Right cardiac atrium (tissue), 5 donors: ENCODE data around the gene INSRR. TPM values are rescaled to one million over a fixed set of nuclear protein-coding genes. Genes with fewer than 3 reads are reported as not detected.

Source experiments
- ATAC-seq, 2 donors: fragments of 200-7000 bp; cut with Tn5 transposase; one replicate each; pipeline versions ENCODE4 v1.8.0 to v1.9.1; 2020; ENCODE audit warnings: moderate library complexity in 2 of 2, mild to moderate bottlenecking in 1 of 2
- DNase-seq, 3 donors: peaks; one replicate each; pipeline ENCODE4 v3.0.0-alpha.2; 2020
- H3K27ac ChIP-seq: one replicate; pipeline ENCODE4 v1.5.1; 2013; ENCODE audit warnings: mild to moderate bottlenecking, low read length, control low read depth, moderate library complexity
- H3K27me3 ChIP-seq: one replicate; pipeline ENCODE4 v1.6.1; 2013; ENCODE audit not compliant: control insufficient read depth, insufficient read depth
- H3K4me1 ChIP-seq: one replicate; pipeline ENCODE4 v1.6.1; 2013; ENCODE audit warnings: low read length; ENCODE audit not compliant: control insufficient read depth, insufficient read depth
- H3K4me3 ChIP-seq: one replicate; pipeline ENCODE4 v1.5.1; 2013; ENCODE audit warnings: low read length, control low read depth
- H3K9me3 ChIP-seq: one replicate; pipeline ENCODE4 v1.6.1; 2013; ENCODE audit warnings: low read length; ENCODE audit not compliant: control insufficient read depth
- WGBS: extraction: QIAGEN DNeasy Blood & Tissue Kit; methylation state at CpG from one replicate; pipeline ENCODE4 v1.1.7; 2013; 5-methylcytosine and 5-hydroxymethylcytosine counted together
- intact Hi-C, 4 donors: fragments of 100-400 bp; cut with DNase I; formaldehyde crosslinking; loops; one replicate each; pipeline versions ENCODE4 v1.11.0 to v1.14.0; 2022 to 2023
- polyA plus RNA-seq: library from polyadenylated mRNA; stranded (reverse); fragments of 200-250 nt; gene quantifications from one replicate; pipeline ENCODE4 v1.2.3, GENCODE V29; 2013
- total RNA-seq, 4 donors: library from RNA; stranded (reverse); fragmentation: NEBNext Ultra II Directional; extraction: Animal tissue kit (Norgen Biotek cat#: 25700); gene quantifications; one replicate each; pipeline ENCODE4 v1.2.1, GENCODE V29; 2021
- donor health status: healthy with polysubstance abuse.
- donor health status: DM: no; HTN: yes; CAD: no.
- donor health status: DM: no; HTN: no; CAD: no.
- donor health status: DM: no; HTN: yes; CAD: no; lungs with severe emphysema.
- donor health status: DM: yes; HTN: yes; CAD: no.

The INSRR gene
- total and polyA plus RNA-seq, 5 donors, result 0.03 to 0.07 (median 0.06) TPM

DNA sequence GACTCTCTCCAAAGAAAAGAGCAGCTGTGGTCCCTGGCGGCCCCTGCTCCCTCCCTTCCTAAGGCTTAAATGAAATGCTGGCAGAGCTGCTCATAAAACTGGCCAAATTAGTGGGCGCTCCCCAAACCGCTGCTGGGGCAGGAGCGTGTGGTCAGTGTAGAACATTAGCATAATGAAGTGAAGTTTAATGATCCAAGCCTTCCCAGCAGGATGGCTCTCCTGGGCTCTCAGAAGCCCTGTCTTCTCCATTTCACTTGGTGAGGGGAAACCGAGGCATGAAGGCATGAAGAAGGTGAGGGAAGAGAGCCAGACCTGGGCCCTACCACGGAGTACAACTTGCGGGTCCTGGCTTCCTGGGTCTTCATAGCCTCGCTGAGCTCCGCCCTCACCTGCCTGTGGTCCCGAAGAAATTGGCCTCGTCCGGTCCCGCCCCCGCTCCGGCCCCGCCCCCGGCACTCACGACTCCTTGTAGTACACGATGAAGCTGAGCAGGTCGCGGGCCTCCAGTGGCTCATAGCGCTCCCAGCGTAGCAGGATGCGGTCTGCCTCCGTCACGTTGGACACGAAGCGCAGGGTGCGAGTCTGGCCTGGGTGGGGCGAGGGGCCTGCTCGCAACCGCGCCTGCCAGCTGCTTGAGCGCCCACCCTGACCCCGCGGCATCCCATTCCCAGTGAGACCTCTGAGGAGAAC lies 10.3 kb downstream of the INSRR start:
- 12% methylated on average over 36 of the region's 36 CpGs for WGBS
- no peaks in the 10 kb centered on the region for H3K27me3 ChIP-seq
- intact Hi-C loops, result no loop called here
- ATAC-seq, result no peak
- peak in 2 of 3 donors; percentile 56 to 71 for DNase-seq
- no peak overlapping the region for H3K4me3 ChIP-seq
- H3K9me3 ChIP-seq, result no peaks in the 10 kb centered on the region
- no peak overlapping the region for H3K27ac ChIP-seq
- no peaks in the 10 kb centered on the region for H3K4me1 ChIP-seq

DNA sequence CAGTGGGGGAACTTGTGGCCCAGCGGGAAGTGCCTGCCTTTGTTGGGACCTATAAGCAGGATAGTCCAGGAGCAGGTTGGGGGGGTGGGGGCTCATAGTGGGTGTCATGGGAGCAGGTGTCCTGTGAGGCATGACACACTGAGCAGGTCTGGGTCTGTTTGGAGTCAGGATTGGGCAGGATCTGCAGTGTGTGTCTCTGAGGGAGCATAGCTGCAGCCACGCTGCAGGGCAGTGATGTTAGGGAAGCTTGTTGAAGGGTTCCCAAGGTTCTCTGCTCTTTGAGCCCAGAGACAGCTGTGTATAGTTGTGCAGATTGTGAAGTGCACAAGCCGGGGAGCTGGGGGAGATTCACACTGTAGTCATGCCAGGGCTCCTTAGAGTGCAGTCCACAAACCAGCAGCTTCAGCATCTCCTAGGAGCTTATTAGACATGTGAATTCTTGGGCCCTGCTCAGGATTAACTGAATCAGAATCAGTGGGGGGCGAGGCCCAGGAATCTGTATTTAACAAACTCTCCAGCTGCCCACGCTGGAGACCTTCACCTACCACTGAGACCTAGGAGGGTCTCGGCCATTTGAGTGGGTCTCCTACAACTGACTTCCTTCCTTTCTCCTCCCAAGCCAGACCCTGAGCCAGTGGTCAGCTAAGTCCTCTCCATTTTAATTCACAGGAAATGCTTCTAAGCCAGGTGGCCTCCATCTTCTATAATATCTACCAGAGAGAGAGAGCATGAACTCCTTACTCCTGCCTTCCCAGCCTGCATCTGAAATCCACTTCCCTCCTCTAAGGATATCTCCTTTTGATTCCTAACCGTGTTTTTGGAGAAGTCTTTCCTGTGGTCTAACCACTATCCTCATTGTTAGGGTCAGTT lies 11.1 kb downstream of the INSRR start:
- intact Hi-C loops, result no loop called here
- H3K4me1 ChIP-seq, result no peaks in the 10 kb centered on the region
- no peak overlapping the region for H3K4me3 ChIP-seq
- H3K27ac ChIP-seq, result no peak overlapping the region
- H3K27me3 ChIP-seq, result no peaks in the 10 kb centered on the region
- DNase-seq, result no peak
- ATAC-seq, result no peak
- no peaks in the 10 kb centered on the region for H3K9me3 ChIP-seq
- WGBS, result 74% methylated on average over 7 of the region's 7 CpGs

DNA sequence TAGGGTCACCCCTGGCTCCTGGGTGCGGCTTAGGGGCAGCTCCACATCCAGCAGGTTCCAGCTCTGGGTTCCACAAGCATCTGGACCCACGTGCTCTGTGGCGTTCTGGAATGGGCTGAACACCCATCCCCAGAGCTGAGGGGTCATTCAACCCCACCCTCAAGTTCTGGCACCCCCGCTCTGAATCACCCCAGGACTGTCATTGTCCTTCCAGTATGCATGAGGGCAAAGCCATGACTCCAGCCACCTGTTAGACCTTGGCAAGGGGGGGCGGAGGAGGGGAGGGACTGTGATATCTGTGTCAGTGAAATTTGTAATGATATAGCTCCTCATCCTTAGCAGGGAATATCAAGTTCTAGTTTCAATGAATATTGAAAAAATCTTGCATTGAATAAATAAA lies 12.3 kb downstream of the INSRR start:
- intact Hi-C loops, result no loop called here
- H3K27me3 ChIP-seq, result no peaks in the 10 kb centered on the region
- 88% methylated on average over 5 of the region's 5 CpGs for WGBS
- no peak for DNase-seq
- no peaks in the 10 kb centered on the region for H3K9me3 ChIP-seq
- H3K4me3 ChIP-seq, result no peak overlapping the region
- ATAC-seq, result no peak
- no peaks in the 10 kb centered on the region for H3K4me1 ChIP-seq
- H3K27ac ChIP-seq, result no peak overlapping the region

DNA sequence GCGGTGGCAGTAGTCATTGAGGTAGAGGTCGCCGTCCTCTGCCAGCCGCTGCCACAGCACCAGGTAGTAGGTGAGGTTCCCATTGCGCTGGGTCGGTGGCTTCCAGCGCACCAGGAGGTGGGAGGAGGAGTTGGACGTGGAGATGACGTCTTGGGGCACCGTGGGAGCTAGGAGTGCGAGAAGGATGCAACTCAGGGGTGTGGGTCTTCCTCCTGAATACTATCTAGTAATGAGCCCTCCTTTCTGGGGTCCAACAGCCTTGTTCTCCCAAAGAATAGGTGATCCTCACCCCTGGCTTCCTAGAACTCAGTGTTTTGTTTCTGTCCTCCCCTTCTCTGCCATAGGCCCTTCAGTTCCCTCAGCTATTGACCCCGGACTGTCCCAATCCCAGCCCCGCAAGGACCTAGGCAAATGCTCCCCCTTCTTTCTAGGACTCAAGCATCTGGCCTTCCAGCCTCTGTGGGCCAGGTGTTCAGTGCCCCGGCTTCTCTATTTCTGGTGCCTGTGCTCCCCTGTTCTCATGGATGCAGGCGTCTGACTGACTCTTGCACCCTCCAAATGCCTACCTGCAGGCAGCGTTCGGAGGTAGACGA lies 12.9 kb downstream of the INSRR start:
- no peak overlapping the region for H3K4me3 ChIP-seq
- no peak overlapping the region for H3K27ac ChIP-seq
- no peak for DNase-seq
- intact Hi-C loops, result no loop called here
- no peaks in the 10 kb centered on the region for H3K4me1 ChIP-seq
- H3K27me3 ChIP-seq, result no peaks in the 10 kb centered on the region
- no peaks in the 10 kb centered on the region for H3K9me3 ChIP-seq
- 48% methylated on average over 18 of the region's 18 CpGs for WGBS
- no peak for ATAC-seq

DNA sequence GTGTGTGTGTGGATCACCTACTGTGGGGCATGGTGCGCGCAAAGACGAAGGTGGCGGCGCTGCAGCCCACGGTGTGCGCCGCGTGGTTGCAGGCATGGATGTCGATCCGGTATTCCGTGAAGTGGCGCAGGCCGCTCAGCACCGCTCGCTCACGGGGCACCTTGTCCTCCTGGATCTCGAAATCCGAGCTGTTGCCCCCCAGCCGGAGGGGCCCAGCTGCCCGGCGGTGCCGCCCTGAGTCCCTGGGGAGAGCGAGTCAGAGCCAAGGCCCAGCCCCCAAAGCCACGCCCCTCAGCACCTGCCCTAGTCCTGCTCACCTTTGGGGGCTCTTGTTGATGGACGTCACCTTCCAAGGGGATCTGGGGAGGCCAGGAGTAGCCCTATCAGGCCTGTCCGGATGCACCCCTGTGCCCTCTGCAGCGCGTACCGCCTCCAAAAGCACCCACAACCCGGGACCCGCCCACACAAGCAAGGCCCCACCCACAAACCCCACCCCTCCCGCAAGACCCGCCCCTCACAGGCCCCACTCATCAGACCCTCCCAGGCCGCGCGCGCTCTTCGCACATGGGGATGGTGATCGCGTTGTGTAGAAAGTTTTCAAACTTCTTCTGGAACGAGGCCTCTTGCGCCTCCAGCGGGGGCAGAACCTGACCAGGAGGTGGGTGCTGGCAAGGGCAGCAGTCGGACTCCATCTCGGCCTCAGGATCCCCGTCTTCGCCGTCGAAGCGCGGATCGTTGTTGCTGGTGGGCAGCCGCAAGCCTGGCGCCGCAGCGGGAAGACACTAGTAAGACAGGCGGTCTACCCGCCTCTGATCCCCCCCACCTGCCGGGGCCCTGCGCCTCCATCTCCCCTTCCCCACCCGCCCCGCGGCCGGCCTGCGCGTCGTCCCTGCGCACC lies 13.6 kb downstream of the INSRR start:
- intact Hi-C loops, result no loop called here
- Histone ChIP-seq H3K27me3 (no peaks in the 10 kb centered on the region), H3K4me3 (no peak overlapping the region), H3K9me3 (no peaks in the 10 kb centered on the region), H3K4me1 (no peaks in the 10 kb centered on the region), H3K27ac (no peak overlapping the region)
- peak in 2 of 3 donors; percentile 55 to 61 for DNase-seq
- peak in 1 of 2 donors; percentile 14 for ATAC-seq
- 9% methylated on average over 69 of the region's 69 CpGs for WGBS

DNA sequence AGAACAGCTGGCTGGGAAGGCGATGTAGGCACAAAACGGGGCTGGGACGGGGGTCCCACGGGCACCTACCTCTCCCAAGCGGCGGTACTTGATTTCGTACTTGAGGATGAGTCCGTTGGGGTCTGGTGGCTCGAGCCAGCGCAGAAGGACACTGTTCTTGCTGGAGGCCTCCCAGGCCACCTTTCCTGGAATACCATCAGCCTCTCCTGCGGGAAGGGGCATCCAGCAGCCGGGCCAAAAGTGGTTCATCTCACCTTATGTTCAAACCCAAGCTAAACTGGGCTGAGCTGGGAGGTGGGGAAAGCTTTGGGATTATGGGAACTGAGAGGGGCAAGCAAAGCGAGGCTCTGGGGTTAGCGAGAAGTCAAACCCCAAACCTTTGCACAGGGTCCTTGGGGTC lies 14.3 kb downstream of the INSRR start:
- Histone ChIP-seq H3K4me1 (no peaks in the 10 kb centered on the region), H3K9me3 (no peaks in the 10 kb centered on the region), H3K27me3 (no peaks in the 10 kb centered on the region), H3K4me3 (no peak overlapping the region), H3K27ac (no peak overlapping the region)
- ATAC-seq (no peak), DNase-seq (no peak)
- intact Hi-C loops, result no loop called here
- WGBS, result 28% methylated on average over 14 of the region's 14 CpGs

DNA sequence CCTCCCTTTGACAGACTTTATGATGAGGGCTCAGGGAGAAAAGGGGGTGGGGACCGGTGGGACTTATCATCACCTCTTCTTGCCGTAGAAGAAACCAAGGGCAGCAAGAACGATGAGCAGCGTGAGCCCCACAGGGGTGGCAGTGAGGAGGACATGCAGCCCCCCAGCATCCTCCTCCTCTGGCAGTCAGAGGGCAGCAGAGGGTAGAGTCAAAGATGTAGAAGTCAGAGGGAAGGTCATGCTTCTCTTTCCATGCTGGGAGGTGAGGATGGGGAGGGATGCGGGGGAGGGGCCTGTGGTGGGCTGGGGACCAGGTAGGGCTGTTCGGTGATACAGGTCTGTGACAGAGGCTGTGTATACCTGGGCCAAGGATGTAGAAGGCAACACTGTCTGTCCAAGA lies 14.8 kb downstream of the INSRR start:
- Histone ChIP-seq H3K27me3 (no peaks in the 10 kb centered on the region), H3K4me1 (no peaks in the 10 kb centered on the region), H3K27ac (no peak overlapping the region), H3K9me3 (no peaks in the 10 kb centered on the region), H3K4me3 (no peak overlapping the region)
- intact Hi-C loops, result no loop called here
- WGBS, result 40% methylated on average over 6 of the region's 6 CpGs
- DNase-seq (no peak), ATAC-seq (no peak)

DNA sequence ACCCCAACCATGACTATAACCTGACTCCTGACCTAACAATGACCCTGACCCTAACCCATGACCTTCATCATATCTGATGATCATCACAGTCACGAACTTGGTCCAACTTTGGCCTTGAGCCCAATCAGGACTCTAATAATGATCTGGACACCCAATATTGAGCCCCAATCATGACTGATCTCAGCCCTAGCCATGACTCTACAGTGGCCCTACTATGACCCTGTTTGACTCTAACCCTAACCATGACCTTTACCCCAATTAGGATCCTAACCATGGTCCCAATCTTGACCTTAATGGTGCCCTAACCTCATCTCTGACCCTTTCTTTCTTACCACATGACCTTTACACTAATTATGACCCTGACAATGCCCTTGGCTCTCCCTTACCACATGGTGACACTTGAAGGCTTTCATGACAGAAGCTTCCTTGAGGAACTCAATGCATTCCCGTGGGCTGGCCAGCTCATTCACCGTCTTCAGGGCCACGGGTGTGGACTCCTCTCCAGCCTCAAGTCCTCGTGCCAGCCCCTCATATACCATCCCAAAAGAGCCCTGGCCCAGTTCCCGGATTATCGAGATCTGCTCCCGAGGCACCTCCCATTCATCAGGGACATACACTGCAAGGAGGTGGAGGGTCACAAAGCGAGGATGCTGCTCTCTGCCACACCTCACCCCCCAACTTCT lies 16.2 kb downstream of the INSRR start:
- Histone ChIP-seq H3K27me3 (no peaks in the 10 kb centered on the region), H3K9me3 (no peaks in the 10 kb centered on the region), H3K27ac (no peak overlapping the region), H3K4me3 (no peak overlapping the region), H3K4me1 (no peaks in the 10 kb centered on the region)
- WGBS, result 76% methylated on average over 9 of the region's 9 CpGs
- ATAC-seq (no peak), DNase-seq (no peak)
- intact Hi-C loops, result no loop called here

DNA sequence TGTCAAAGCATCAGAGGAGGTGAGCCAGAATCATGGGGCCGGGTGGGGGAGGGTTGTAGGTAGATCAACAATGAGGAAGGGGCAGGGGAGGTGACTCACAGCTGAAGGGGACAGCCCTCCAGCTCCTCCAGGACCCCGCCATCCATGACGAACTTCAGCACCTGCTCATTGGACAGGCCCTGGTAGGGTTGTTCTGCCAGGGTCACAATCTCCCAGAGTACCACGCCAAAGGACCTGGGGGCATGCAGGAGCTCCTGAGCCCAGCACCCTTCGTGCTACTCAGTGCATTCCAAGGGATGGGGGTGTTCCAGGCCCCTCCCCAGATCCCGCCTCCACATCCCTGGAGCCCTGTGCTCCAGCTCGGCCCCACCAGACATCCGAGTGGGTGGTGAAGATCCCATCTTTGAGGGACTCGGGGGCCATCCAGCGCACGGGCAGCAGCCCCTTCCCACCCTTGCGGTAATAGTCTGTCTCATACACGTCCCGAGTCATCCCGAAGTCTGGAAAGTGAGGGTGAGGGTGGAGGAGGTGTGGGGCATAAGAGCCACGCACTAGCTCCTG lies 17.5 kb downstream of the INSRR start:
- intact Hi-C loops, result no loop called here
- no peak for DNase-seq
- 74% methylated on average over 16 of the region's 16 CpGs for WGBS
- ATAC-seq, result no peak
- Histone ChIP-seq H3K4me1 (no peaks in the 10 kb centered on the region), H3K4me3 (no peak overlapping the region), H3K27ac (no peak overlapping the region), H3K9me3 (no peaks in the 10 kb centered on the region), H3K27me3 (no peaks in the 10 kb centered on the region)

DNA sequence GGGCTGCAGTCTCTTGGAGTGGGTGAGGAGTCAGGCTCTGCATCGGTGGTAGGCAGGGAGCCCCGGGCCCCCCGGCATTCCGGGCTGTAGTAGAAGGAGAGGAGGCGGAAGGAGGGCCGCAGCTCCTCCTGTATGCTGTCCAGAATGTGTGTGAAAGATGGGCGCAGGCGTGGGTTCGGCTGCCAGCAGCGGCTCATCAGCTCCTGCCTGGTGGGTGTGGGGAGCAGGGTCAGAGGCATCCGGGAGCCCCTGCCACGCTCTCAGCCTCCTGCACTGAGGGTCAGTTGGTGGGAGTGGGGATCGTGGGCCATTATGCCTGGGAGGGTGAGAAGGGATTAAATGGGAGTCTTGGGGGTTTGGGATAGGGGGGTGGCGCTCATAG lies 18.0 kb downstream of the INSRR start:
- ATAC-seq, result no peak
- DNase-seq, result no peak
- H3K27me3 ChIP-seq, result no peaks in the 10 kb centered on the region
- 69% methylated on average over 14 of the region's 14 CpGs for WGBS
- H3K27ac ChIP-seq, result no peak overlapping the region
- intact Hi-C loops, result no loop called here
- no peak overlapping the region for H3K4me3 ChIP-seq
- H3K4me1 ChIP-seq, result no peaks in the 10 kb centered on the region
- H3K9me3 ChIP-seq, result no peaks in the 10 kb centered on the region
